Esophagus muscularis mucosa (tissue), 4 donors: ENCODE data around the gene C1orf210.

Source experiments
- CTCF ChIP-seq, 3 experiments: fragments of 200-600 bp in 2 of 3; fragments of 450-650 bp in 1 of 3; sonication (generic) in 2 of 3; IDR thresholded peaks; one replicate each; pipeline ENCODE4 v1.5.1; 2017 to 2019; ENCODE audit warnings: antibody characterized with exemption in 3 of 3, mild to moderate bottlenecking in 2 of 3, moderate library complexity in 1 of 3
- EP300 ChIP-seq: sonication (generic); formaldehyde crosslinking; IDR thresholded peaks from one replicate; pipeline ENCODE4 v1.6.1; 2017; ENCODE audit warnings: antibody characterized with exemption
- POLR2A ChIP-seq: fragments of 450-650 bp; IDR thresholded peaks from one replicate; pipeline ENCODE4 v1.6.1; 2017; ENCODE audit warnings: antibody characterized with exemption, moderate library complexity, mild to moderate bottlenecking, low read depth

GRCh38 chr1:43232074-43232473 lies 53.3 kb downstream of the C1orf210 start:
- TF ChIP-seq POLR2A (no peak), CTCF (IDR thresholded peaks at IDR 0.05) (no peak), EP300 (no peak)
